ENCODE measurements around the gene OSMR.

DNA sequence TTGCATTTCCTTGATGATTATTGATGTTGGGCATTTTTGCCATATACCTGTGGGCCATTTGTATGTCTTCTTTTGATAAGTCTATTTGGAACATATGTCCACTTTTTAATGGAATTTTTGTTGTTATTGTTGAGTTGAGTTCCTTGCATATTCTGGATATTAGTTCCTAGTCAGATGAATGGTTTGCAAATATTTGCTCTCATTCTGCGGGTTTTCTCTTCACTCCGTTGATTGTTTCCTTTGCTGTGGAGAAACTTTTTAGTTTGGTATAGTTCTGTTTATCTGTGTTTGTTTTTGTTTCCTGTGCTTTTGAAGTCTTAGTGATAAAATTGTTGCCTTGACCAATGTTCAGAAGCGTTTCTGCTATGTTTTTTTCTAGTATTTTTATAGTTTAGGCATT, 13.0 kb downstream of the OSMR start:
- TF ChIP-seq, protein P1, sequence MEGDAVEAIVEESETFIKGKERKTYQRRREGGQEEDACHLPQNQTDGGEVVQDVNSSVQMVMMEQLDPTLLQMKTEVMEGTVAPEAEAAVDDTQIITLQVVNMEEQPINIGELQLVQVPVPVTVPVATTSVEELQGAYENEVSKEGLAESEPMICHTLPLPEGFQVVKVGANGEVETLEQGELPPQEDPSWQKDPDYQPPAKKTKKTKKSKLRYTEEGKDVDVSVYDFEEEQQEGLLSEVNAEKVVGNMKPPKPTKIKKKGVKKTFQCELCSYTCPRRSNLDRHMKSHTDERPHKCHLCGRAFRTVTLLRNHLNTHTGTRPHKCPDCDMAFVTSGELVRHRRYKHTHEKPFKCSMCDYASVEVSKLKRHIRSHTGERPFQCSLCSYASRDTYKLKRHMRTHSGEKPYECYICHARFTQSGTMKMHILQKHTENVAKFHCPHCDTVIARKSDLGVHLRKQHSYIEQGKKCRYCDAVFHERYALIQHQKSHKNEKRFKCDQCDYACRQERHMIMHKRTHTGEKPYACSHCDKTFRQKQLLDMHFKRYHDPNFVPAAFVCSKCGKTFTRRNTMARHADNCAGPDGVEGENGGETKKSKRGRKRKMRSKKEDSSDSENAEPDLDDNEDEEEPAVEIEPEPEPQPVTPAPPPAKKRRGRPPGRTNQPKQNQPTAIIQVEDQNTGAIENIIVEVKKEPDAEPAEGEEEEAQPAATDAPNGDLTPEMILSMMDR (IDR thresholded peaks at IDR 0.05) = no peak
- TF ChIP-seq EZH2 (IDR thresholded peaks at IDR 0.05) (no peak), EZH2phosphoT487 (IDR thresholded peaks at IDR 0.05) (no peak)
